ENCODE measurements around the gene MTR. TPM values are rescaled to one million over a fixed set of nuclear protein-coding genes. Genes with fewer than 3 reads are reported as not detected.
A peak's percentile ranks its signal among the peaks of the same experiment; 100 is the strongest.

MTR gene
- total RNA-seq, 1 donor from 2014 or later: 46.4 TPM

DNA sequence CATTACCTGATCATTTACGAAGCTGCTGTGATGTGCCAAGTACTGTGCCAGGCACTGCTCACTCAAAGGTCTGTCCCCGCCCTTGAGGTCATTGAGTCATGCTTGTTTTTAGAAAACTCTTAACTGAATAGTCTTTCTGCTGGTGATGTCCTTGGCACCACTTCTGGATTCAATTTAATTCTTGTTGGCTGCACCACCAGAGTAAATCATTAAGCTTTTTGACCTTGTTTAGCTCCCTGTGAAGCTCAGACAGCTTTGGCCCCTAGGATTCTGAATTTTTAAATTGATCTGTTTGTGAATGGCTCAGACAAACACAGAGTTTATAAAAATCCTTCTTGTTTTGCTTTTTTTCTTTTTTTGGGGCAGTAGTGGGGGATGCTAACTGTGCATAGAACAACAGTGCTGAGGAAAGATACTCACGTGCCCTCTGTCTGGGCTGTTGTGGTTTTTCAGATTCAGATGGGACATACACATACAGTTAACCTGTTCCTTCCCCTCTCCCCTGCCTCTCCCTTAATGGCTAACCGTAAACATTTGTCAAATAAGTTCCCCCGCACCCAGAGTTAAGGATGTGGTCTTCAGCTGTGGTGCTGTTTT is 67.6 kb downstream of the MTR start:
- peak; percentile 81 for DNase-seq (ENCODE audit: low spot score)

DNA sequence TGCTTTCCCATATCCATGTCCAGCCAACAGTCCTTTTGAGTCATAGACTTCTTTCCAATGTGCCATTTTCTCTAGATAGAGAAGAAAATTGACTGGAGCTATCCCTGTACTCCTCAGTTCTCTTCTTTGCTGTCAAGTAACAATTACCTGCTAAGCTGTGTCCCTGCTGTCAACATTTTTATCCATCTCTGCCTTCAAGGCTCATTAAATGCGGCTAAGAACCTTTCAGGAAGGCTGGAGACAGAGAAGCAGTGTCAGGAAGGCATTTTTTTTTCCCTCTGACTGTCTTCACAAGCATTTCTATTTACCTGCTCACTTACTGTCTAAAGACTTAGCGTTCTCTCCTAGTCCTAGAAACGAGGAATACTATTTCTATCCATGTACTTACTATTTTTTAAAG is 69.1 kb downstream of the MTR start:
- no peak for DNase-seq (ENCODE audit: low spot score)

DNA sequence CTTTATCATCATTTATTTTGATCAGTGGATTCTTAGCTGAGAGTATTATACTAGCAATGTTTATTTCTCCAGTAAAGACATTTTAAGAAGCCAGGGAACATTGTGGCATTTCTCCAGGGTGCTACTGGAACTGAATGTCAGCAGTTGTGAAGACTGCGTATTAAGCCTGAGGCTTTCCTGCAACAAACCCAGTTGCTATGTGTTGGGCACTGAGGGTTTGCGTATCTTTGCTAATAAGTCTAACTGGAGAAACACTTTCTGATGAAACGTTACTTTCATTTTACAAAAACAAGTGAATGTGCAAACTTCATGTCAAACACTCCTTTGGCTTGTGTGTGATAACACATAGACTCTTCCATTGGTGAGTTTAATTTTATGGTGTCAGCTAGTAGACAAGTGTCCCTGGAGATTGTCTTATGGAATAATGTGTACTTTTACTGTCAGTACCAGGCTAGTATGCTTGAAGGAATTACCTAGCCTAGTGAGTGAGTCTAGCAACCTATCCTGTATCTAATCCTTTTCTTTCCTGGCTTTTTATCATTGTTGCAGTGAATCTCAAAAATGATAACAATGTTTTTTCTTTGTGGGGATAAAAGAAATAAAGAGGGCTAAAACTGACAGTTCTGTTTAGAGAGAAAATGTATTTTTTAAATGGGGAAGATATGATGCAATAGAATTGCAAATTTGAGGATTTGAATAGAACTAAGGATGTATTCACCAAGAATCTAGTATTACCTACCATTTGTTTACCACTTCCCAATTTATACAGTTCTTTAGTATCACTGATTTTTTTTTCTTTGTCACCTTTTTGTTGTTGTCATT is 70.1 kb downstream of the MTR start:
- DNase-seq (ENCODE audit: low spot score): peak; percentile 23

DNA sequence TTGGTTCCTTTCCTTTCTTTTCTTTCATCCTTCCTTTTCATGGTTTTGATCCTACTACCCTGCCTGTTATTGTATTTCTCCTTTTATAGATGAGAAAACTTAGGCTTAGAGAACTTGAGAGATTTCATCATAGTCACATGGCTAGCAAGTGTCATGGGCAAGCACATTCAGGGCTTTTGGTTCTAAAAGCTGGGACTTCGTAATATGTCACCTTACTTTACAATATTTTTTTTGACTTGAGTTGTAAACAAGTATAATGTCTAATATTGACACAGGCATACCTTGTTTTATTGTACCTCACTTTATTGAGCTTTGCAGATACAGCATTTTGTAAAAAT is 70.7 kb downstream of the MTR start:
- DNase-seq (ENCODE audit: low spot score): no peak

DNA sequence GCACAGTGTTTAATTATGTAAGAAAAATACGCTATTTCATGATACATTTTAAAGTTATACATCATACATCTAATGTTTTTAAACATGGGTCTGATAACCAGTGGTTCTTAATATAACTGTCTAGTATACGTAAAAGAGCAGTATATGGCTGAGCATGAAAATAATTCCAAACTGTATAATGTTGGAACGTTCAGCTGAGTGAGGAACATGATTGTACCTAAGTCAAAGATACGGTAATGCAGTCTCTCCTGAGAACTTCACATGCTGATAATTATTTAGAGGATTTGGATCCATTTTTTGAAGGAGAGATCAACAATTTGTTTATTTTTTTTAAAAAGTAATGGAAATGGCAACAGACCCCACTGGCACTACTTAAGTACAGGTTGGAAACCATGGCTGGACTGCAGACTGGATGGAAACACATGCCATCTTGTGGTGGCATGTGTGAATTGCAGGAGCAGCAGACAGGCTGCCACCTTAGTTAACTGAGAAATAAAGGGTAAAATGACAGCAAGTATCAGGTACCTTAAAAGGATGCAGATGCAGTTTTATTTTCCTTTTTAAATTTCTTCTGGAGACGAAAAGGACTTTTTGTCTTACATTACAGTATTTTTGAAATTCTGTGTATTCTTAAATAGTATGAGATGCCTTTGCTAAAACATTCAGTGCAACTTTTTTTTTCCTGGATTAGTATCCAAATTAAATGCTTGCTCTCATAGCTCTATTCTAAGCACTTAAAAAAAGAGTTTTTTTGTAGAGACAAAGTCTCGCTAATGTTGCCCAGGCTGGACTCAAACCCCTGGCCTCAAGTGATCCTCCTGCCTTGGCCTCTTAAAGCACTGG is 73.8 kb downstream of the MTR start:
- peak; percentile 42 for DNase-seq (ENCODE audit: low spot score)

DNA sequence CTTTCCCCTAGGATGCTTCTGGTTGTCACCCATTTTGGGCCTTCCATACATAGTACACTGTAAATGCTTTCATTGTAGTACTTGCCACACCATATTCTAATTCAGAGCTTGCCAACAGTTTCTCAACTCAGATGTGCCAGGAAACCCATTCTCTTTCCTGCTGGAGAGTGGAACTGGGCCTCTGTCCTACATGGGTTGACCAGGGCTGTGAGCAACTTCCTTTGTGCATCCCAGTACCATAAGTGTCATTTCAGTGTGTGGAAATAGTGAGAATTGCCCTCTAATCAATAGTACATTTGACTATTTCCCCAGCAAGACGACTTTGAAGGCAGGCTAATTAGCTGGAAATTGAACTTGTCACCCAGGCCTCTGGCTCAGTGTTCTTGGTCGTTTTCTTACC is 74.8 kb downstream of the MTR start:
- no peak for DNase-seq (ENCODE audit: low spot score)

DNA sequence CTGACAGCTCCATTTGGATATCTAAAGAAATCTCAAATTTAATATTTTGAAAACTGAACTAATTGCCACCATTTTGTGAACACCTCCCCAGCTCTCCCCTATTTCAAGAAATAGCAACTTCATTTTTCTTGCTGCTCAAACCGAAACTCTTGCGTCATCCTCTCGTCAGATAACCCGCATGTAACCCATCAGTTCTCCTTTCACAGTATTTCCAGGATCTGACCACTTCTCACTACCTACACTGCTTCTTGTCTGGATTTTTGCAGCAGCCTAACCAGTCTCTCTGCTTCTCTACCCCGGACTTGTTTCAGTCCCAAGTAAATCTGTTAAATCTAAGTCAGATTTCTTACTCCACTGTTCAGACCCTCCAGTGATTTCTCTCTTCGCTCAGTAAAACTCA is 75.6 kb downstream of the MTR start:
- DNase-seq (ENCODE audit: low spot score): no peak

DNA sequence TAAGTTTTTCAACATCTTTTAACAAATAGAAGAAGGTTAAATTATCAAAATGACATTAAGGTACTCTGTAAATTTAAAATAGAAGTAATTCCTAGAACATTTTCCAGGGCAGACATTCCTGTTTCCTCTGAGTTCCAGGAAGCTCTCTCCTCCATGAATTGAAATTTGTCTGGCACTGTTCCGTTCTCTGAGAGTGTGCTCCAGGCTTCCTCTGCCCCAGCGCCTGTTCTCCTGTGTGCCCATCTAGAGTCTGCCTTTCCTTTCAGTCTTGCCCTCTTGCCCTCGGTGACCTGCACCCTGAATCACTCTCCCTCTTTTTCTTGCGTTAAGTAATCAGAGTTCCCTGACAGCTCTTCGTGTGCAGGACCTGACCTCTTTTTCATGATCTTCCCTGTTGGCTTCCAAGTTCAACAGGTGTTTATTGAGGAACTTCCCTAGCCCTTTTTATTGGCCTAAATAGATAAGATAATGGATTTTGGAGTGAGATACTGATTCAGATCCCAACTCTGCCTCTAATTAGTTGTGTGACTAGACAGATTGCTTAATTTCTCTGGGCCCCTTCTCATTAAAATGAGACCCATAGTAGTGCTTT is 77.1 kb downstream of the MTR start:
- no peak for DNase-seq (ENCODE audit: low spot score)

DNA sequence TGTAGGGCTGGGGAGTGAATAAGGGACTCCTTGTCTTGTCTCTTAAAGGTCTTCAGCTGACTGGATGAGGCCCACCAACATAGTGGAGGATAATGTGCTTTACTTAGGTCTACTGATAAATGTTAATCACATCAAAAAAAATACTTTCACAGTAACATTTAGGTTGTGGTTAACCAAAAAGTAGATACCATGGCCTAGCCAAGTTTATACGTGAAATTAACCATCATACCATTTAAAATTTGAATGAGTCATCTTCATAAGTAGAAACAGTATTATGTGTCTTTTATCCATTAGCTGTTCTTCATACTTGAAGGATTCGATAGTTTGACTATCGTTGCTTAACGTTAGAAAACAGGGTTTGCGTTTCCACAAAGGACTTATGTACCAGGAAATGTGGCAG is 80.9 kb downstream of the MTR start:
- DNase-seq (ENCODE audit: low spot score): no peak

DNA sequence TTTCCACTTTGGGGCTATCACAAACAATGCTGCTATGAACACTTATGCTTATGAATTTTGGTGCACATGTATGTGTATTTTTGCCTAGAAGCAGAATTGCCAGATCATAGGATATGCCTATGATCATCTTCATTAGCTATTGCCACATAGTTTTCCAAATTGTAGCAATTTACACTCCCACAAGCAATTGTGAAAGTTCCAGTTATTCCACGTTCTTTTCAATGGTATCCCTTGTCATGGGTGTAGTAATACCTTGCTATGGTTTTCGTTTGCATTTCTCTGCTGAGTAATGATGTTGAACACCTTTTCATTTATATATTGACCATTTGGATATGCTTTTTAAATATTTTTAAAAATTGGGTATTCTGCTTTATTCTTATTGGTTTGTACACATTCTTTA is 82.6 kb downstream of the MTR start:
- DNase-seq (ENCODE audit: low spot score): no peak

DNA sequence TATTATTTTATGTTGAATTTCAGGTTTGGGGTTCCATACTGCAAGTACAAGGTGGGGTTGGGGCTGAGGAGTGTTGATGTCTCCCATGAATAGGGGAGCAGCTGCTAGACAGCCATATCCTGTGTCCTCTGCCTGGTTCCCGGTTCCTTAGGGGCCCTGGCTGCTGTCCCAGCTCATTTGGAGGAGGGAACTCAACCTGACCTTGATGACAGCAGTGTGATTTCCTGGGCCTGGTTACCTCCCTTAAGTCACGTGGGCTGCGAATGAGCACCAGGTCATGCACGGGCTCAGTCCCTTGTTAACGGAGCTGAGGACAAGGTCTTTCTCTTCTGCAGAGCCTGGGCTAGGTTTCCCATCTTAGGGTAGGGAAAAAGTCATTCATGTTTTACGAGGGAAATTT is 85.1 kb downstream of the MTR start:
- DNase-seq (ENCODE audit: low spot score): no peak

DNA sequence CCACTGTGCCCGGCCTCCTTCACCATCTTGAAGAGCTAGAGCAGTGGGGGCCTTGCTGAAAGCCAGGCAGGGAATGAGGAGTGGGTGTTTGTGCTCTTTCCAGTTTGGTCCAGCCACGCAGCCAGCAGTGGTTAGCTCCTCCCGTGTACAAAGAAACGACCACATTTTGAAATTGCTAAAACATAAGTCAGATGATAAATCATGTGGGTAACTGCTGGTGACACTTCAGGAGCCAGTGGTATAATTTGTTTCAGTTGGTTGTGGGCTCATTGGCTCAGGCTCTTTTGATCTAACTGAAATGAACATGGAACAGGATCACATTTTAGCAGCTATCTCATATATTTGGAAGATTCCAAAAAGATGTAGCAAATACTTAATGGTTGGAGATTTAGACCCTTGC is 87.6 kb downstream of the MTR start:
- DNase-seq (ENCODE audit: low spot score): no peak

DNA sequence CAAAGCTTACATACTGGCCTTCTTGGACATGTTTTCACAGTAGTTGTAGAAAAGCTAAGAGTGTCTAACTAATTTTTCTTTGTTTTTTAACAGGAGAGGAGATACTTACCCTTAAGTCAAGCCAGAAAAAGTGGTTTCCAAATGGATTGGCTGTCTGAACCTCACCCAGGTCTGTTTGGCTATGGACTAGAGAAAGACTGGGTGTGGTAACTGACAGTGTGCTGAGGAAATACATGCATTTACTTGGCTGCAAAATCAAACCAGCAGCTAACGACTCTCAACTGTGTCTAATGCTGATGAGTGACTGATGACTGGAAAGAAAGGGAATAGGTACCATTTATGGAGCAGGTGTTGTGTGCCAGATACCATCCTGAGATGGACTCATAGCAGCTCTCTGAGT is 91.1 kb downstream of the MTR start:
- DNase-seq (ENCODE audit: low spot score): no peak

DNA sequence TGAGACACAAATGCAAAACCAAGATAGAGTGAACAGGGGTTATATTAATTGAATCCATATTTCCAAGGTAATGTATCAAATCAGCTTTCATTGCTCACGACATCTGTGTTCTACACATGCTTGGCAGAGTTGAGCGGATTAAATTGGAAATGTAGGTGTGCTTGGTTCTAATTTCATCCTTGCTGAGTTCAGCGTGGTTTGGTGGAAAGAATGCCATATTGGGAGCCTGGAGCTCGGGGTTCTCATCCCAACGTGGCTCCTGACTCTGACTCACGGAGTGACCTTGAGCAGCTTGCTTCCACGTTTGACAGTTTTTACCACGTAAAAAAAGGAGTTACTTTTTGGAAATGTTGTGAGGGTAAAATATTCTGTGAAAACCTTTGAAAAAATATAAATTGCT is 92.0 kb downstream of the MTR start:
- DNase-seq (ENCODE audit: low spot score): no peak

DNA sequence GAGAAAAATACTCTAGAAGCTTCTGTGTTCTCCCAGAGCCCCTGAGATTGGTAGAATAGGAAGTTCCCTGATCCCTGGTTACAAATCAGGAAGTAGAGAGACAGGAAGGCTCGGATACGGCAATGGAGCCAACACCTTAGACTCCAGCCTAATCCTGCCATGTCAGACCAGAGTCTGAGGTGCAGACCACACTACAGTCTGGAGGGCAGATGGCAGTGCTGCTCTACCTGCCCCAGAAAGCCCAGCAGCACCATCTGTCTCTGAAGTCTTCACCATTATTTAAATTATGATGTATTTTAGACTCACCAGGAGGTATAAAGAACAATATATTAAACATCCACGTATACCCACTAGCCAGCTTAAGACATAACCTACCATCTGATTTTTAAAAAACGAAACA is 93.0 kb downstream of the MTR start:
- DNase-seq (ENCODE audit: low spot score): no peak

DNA sequence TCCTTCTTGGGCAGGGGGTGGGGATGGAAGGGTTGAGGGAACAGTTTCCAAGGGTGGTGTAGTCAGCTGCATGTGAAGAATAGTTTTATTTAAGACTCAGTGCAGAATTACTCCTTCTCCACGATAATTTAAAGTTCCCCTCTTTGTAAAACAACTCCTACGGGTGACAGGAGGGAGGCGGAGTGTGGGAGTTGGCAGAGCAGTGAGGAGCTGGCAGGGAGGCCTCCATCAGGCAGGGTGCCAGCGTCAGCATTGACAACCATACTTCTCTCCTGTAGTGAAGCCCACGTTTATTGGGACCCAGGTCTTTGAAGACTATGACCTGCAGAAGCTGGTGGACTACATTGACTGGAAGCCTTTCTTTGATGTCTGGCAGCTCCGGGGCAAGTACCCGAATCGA is 93.8 kb downstream of the MTR start:
- DNase-seq (ENCODE audit: low spot score): no peak

DNA sequence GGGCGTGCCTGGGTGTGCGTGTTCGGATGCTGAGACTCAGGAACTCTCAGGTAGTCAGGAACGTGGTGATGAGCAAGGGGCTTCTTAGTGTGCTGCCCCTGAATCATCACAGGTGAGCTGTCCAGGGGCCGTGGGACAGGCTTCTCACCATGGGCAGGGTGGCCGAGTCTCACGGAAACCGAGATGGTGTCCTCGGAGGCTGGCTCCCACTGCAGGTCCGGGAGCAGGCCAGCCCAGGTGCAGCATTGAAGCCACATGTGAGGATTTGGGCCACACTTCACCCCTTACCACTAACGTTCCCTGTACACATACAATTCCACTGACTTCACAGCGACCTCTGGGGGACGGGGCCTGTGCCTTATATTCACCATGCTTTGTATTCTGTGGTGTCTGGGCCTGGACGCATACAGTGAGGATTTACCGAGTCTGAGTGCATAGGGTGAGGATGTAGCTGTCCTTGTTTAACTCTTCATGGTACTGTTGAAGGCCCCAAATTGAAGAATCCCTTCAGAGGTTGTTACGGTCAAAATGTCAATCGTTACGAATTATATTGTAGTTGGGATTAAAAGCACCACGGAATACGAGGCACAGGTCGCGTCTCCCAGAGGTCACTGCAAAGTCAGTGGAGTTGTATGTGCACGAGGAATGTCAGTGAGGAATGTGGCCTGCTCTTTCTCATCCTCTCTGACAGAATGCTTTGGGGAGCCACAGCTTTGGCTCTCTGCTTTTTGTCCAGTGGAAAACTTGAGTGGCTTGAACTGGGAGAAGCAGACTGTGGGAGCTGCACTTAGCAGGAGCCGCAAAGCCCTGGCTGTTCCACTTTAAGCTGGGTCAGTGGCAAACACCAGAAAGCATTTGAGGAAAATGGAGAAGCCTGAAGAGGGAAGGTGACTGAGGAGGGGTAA is 95.3 kb downstream of the MTR start:
- DNase-seq (ENCODE audit: low spot score): peak; percentile 45

DNA sequence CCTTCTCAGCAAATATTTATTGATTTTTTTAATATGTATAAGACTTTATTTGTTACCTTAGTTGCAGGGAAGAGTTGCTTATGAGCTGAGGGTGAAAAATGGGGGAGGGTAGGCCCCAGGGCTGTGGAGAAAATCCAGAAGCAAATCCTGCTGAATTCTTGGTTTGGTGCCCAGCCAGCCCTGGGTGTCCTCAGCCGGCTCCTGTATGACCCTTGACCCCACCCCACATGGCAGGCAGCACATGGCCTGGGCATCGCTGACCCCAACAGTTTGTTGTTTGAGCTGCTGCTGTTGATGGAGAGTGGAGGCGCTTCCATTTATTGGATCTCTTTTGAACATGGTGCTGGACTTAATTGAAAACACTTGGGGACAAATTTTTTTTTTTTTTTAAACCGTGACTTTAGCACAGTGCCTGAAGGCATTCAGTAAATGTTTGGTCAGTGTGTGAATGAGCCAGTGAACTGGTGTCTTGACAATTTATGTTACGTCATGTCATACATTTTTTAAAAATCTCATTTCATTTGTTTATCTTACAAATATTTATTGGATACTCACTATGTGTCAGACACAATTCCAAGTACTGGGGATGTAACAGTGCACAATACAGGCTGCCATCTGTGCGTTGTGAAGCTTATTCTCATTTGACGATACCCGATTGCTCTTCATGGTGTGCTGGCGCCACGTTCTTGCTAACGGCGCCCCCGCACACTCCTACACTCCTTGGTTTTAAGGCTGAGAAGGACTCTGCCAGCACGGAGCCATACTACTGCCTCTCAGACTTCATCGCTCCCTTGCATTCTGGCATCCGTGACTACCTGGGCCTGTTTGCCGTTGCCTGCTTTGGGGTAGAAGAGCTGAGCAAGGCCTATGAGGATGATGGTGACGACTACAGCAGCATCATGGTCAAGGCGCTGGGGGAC is 98.8 kb downstream of the MTR start:
- DNase-seq (ENCODE audit: low spot score): peak; percentile 20

DNA sequence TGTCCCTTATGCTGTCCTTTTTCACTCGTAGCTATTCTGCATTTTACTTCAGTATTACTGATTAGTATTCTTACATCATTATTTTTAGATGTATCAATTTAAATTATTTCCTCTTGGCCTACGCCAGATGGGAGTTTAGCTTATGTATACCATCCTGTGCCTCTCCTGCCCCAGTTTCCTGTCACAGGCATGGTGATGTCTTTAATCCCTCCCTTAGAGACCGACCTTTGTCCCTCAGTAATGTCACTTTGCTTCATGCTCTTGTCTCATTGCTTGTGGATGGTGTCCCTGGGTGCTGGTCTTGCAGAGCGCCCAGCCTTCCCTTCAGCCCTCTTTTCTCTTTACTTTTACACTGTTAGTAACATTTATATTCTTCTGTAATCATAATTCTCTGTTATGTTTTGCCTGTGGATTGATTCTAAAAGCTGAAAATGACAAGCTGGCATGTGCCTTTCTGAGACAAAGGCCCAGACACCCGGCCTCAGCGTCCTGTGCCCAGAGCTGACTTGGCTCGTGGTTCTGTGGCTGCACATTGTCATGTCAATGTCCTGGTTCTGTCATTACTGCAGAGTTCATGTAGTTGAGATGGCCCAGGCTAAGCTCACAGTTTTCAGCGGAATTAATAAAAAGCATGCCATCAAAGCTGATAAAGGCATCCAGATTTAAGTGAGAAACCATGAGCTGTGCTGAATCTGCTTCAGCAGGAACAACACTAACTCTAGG is 100.7 kb downstream of the MTR start:
- DNase-seq (ENCODE audit: low spot score): no peak

DNA sequence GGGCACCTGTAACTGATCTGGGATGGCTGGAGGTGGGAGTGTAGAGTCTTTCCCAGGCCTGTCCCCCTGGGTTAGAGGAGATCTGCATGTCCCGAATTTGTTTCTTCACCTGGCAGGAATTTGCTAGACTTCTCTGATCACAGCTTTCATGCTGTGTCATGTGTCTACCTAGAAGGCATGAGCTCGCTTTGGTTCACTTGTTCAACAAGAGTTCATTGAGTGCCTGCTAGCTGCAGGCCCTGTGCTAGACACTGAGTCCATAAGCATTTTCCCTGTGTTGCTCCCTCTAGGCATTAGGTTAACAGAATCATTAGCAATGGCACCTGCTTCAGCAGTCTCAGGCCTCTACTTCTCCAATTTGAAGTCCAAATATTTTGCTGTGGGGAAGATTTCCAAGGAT is 101.6 kb downstream of the MTR start:
- no peak for DNase-seq (ENCODE audit: low spot score)
